ENCODE measurements around the gene PPIAL4G. TPM values are rescaled to one million over a fixed set of nuclear protein-coding genes. Genes with fewer than 3 reads are reported as not detected.
A peak's percentile ranks its signal among the peaks of the same experiment; 100 is the strongest.
"Not testable (repeated sequence)": the region's sequence is repeated elsewhere in the genome, so short reads cannot be mapped to it uniquely, and the experiment has no call there.

Gene PPIAL4G
- 0.08 TPM for total RNA-seq (ENCODE audit: unreplicated experiment)
- long read RNA-seq: 0 reads

DNA sequence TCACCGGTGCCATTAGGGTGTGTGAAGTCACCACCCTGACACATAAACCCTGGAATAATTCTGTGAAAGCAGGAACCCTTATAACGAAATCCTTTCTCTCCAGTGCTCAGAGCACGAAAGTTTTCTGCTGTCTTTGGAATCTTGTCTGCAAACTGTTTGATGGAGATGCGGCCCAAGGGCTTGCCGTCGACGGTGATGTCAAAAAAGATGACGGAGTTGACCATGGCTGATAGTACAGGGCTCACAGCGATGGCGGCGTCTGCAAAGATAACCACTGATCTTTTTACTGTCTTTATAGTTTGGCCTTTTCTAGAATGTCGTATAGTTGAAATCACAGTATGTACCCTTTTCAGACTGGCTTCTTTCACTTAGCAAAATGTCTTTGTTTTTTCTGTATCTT, at the start of gene PPIAL4G:
PPIAL4G (minus strand) TSS at position 274 of the 400 bp plus-strand sequence; CDS start at position 224, 50 bp downstream.
- H3K27me3 Mint-ChIP-seq (ENCODE audit: unreplicated experiment); H3K36me3 Mint-ChIP-seq (ENCODE audit: low read depth, unreplicated experiment); H3K9me3 Mint-ChIP-seq (ENCODE audit: unreplicated experiment); H3K4me1 Mint-ChIP-seq (ENCODE audit: unreplicated experiment); H3K27ac Mint-ChIP-seq (ENCODE audit: unreplicated experiment); DNase-seq (ENCODE audit: low spot score); H3K4me3 Mint-ChIP-seq (ENCODE audit: unreplicated experiment): not testable (repeated sequence)

DNA sequence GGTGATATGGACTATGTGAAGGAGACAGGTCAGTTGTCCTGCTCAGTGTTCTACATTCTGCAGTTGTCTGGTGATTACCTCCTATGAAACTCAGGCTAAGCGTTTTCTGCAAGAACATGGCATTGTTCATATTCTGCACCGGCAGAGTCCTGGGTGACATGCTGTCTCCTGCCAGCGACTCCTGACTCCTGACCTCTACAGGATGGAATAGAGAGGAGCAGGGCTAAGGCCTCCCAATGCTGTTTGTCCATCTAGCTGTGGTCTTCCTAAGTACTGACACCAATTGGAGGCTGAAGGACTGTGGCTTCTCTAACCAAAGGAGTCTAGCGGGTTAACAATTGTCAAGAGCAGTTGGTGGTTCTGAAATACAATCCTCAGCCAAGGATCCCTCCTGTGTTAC, 49.1 kb upstream of the PPIAL4G start:
- not testable (repeated sequence) for H3K4me1 Mint-ChIP-seq (ENCODE audit: unreplicated experiment); H3K4me3 Mint-ChIP-seq (ENCODE audit: unreplicated experiment)

DNA sequence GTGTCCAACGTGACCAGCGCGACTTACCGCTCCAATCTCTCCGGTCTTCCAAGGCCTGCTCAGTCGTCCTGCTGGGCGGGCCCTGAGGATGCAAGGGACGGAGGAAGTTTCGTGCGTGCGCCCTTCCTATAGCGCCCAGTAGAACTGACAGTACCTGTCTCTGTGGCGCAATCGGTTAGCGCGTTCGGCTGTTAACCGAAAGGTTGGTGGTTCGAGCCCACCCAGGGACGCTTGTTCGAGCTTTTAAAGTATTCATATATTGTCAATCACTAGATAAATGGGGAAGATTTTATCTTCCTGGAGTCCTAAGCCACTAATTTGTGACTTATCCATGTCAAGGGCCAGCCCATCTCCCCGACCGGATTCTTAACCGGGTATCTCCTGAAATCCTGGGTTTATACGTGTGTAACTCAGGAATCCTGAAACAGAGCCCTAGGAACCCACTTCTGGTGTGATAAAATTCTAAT, 46.0 kb upstream of the PPIAL4G start:
- not testable (repeated sequence) for H3K27me3 Mint-ChIP-seq (ENCODE audit: unreplicated experiment); H3K36me3 Mint-ChIP-seq (ENCODE audit: low read depth, unreplicated experiment); H3K27ac Mint-ChIP-seq (ENCODE audit: unreplicated experiment); H3K9me3 Mint-ChIP-seq (ENCODE audit: unreplicated experiment); H3K4me1 Mint-ChIP-seq (ENCODE audit: unreplicated experiment)
- peak; percentile 38 for DNase-seq (ENCODE audit: low spot score)
- peak overlapping the region; percentile 77 for H3K4me3 Mint-ChIP-seq (ENCODE audit: unreplicated experiment)

More for the DNA sequence above, 49.1 kb upstream of the PPIAL4G start:
- not testable (repeated sequence) for H3K36me3 Mint-ChIP-seq (ENCODE audit: low read depth, unreplicated experiment); H3K9me3 Mint-ChIP-seq (ENCODE audit: unreplicated experiment); DNase-seq (ENCODE audit: low spot score); H3K27me3 Mint-ChIP-seq (ENCODE audit: unreplicated experiment); H3K27ac Mint-ChIP-seq (ENCODE audit: unreplicated experiment)

DNA sequence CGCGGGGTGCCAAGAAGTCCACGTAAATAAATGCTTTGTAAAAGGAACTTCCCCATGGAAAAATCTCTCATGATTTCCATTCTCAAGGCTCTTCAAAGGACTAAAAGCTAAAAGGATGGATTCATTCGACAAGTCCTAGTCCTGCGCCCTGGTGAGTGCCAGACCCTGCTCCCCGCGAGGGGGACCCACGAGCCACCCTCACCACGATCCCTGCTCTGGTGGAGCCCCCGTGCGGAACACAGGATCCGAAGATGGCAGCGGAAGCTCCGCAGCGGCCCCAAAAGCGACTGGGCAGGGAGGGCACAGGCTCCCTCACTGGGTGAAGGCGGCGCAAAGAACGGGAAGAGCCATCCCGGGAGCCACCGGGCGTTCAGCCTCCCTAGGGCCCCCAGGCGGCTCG, 45.5 kb upstream of the PPIAL4G start:
- H3K27me3 Mint-ChIP-seq (ENCODE audit: unreplicated experiment); H3K9me3 Mint-ChIP-seq (ENCODE audit: unreplicated experiment); H3K4me3 Mint-ChIP-seq (ENCODE audit: unreplicated experiment); H3K4me1 Mint-ChIP-seq (ENCODE audit: unreplicated experiment); DNase-seq (ENCODE audit: low spot score); H3K36me3 Mint-ChIP-seq (ENCODE audit: low read depth, unreplicated experiment); H3K27ac Mint-ChIP-seq (ENCODE audit: unreplicated experiment): not testable (repeated sequence)

DNA sequence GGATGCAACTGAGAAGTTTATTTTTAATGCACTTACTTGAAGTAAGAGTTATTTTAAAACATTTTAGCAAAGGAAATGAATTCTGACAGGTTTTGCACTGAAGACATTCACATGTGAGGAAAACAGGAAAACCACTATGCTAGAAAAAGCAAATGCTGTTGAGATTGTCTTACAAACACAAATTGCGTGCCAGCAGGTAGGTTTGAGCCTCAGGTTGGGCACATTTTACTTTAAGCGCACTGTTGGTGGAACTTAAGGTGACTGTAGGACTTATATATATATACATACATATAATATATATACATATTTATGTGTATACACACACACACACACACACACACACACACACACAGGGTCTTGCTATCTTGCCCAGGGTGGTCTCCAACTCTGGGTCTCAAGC, 43.5 kb upstream of the PPIAL4G start:
- DNase-seq (ENCODE audit: low spot score); H3K4me3 Mint-ChIP-seq (ENCODE audit: unreplicated experiment); H3K27ac Mint-ChIP-seq (ENCODE audit: unreplicated experiment); H3K4me1 Mint-ChIP-seq (ENCODE audit: unreplicated experiment); H3K36me3 Mint-ChIP-seq (ENCODE audit: low read depth, unreplicated experiment); H3K27me3 Mint-ChIP-seq (ENCODE audit: unreplicated experiment); H3K9me3 Mint-ChIP-seq (ENCODE audit: unreplicated experiment): not testable (repeated sequence)

DNA sequence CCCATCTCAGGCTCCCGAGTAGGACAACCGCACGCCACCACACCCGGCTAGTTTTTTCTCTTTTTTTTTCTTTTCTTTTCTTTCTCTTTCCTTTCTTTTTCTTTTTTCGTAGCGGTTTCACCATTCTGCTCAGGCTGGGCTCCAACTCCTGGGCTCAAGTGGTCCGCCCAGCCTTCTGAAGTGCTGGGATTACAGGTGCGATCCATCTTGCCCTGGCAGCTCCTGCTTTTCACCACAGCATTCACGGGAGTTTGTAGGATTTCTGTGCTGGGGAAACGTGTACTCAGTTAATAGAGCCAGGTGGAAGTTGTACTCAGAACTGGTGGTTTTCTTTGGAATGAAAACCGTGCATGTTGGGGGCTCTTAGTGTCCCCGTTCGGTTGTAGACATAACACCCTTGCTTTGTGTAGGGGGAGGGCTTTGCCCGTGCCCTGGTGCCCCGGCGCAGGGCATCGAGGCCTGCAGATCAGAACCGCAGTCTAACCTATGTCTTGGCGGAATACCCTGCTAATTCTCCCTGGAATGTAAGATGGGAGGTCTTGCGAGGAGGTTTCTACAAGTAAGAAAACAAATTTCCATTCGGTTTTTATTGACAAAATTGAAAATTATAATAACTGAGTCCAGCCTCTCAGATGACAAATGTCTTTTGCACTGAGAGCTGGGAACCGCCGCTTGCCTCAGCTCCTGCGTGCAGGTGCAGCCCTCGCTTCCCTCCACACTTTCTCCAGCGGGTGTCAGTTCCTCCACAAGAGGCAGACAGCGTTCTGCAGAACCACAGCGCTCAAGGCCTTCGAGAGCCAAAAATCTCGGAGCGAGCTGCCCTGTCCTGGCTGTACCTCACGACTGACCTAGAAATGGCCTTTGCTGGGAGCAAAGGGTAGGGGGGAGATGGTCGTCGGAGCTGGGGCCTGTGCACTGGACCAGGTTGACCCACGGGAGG, 40.4 kb upstream of the PPIAL4G start:
- H3K36me3 Mint-ChIP-seq (ENCODE audit: low read depth, unreplicated experiment); H3K27me3 Mint-ChIP-seq (ENCODE audit: unreplicated experiment); DNase-seq (ENCODE audit: low spot score); H3K9me3 Mint-ChIP-seq (ENCODE audit: unreplicated experiment); H3K4me1 Mint-ChIP-seq (ENCODE audit: unreplicated experiment): not testable (repeated sequence)
- Mint-ChIP-seq H3K27ac (ENCODE audit: unreplicated experiment) (peak overlapping the region; percentile 97), H3K4me3 (ENCODE audit: unreplicated experiment) (peak overlapping the region; percentile 90)

DNA sequence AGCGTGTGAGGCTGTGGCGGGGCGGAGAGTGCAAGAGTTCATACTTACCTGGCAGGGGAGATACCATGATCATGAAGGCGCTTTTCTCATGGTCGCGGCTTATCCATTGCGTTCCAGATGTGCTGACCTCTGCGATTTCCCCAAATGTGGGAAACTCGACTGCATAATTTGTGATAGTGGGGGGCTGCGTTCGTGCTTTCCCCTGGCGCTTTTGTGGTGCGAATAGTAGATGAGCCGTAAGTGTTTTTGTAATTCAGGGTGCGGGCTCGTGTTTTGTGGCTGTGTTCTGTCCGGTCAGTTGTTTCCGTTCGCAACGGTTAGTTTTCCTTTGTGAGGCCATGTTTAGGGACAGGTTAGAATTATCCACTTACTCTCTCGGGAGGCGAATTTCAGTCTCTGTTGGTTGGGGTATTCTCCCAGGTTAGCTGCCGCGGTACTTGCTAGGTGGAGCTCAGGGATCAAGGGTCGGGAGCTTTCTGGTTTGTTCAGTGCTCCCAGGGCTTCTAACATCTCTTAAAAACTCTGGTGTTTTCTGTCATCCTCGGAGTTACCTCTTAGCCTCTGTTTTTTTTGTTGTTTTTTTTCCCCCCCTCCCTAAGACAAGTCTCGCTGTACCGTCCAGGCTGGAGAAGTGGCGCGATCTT, 39.6 kb upstream of the PPIAL4G start:
- H3K27me3 Mint-ChIP-seq (ENCODE audit: unreplicated experiment): not testable (repeated sequence)
- H3K4me3 Mint-ChIP-seq (ENCODE audit: unreplicated experiment): peak overlapping the region; percentile 90

DNA sequence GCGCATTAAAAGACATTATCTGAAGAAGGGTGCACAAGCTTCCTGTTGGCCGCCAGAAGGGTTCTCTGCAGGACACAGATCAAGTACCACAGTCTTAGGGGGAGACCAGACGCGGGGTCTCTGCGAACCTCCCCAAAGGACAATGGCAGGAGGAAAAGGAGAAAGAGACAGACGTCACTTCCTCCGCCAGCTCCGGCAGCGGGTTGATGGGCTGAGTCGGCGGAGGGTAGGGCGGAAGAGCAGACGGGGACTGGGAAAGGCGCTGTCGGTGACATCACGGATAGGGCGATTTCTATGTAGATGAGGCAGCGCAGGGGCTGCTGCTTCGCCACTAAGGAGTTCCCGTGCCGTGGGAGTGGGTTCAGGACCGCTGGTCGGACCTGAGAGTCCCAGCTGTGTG, 39.0 kb upstream of the PPIAL4G start:
- Mint-ChIP-seq H3K4me3 (ENCODE audit: unreplicated experiment) (peak overlapping the region; percentile 85), H3K27ac (ENCODE audit: unreplicated experiment) (peak overlapping the region; percentile 97)
- not testable (repeated sequence) for H3K27me3 Mint-ChIP-seq (ENCODE audit: unreplicated experiment); H3K9me3 Mint-ChIP-seq (ENCODE audit: unreplicated experiment); H3K4me1 Mint-ChIP-seq (ENCODE audit: unreplicated experiment); H3K36me3 Mint-ChIP-seq (ENCODE audit: low read depth, unreplicated experiment)
- peak; percentile 70 for DNase-seq (ENCODE audit: low spot score)

More for the DNA sequence above, 39.6 kb upstream of the PPIAL4G start:
- not testable (repeated sequence) for H3K4me1 Mint-ChIP-seq (ENCODE audit: unreplicated experiment); H3K36me3 Mint-ChIP-seq (ENCODE audit: low read depth, unreplicated experiment); H3K9me3 Mint-ChIP-seq (ENCODE audit: unreplicated experiment)
- peak overlapping the region; percentile 97 for H3K27ac Mint-ChIP-seq (ENCODE audit: unreplicated experiment)
- DNase-seq (ENCODE audit: low spot score): peak; percentile 81

DNA sequence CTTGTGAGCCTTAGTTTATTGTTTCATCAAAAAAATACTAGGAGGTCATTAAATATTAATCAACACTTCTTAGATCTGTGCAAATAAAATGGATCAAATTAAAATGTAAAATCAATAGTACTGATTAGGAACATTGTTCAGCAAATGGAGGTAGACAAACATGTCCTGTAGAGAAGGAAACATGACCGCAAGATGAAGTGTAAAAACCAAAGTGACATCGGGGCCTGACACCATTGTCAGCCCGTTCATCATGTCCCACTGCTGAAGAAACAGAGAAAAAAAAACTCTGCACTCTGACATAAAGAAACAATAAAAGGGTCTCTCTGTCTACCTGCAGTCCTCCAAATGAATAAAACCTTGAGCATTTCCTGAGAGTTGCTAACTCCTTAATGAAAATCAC, 31.2 kb upstream of the PPIAL4G start:
- not testable (repeated sequence) for H3K4me1 Mint-ChIP-seq (ENCODE audit: unreplicated experiment)

DNA sequence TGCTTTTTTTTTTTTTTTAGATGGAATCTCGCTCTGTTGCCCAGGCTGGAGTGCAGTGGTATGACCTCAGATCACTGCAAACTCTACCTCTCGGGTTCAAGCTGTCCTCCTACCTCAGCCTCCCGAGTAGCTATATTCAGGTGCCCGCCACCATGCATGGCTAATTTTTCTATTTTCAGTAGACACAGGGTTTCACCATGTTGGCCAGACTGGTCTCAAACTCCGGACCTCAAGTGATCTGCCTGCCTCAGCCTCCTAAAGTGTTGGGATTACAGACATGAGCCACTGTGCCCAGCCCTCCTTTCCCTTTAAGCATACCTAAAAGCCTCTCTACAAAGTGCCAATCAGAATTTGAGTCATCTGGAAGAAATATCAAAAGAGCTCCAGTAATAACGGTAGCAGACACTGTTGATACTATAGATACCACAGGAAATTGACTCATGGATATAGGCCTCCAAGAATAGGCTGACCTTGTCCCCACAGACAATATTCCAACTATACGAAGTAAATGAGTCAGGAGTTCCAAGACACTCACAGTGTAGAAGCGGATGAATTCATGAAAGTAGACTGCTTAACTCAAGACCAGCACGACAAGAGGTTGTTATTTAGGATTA, 29.6 kb upstream of the PPIAL4G start:
- not testable (repeated sequence) for H3K4me1 Mint-ChIP-seq (ENCODE audit: unreplicated experiment); H3K27ac Mint-ChIP-seq (ENCODE audit: unreplicated experiment); H3K27me3 Mint-ChIP-seq (ENCODE audit: unreplicated experiment); H3K9me3 Mint-ChIP-seq (ENCODE audit: unreplicated experiment); DNase-seq (ENCODE audit: low spot score); H3K36me3 Mint-ChIP-seq (ENCODE audit: low read depth, unreplicated experiment); H3K4me3 Mint-ChIP-seq (ENCODE audit: unreplicated experiment)

More for the DNA sequence above, 31.2 kb upstream of the PPIAL4G start:
- not testable (repeated sequence) for DNase-seq (ENCODE audit: low spot score); H3K27me3 Mint-ChIP-seq (ENCODE audit: unreplicated experiment); H3K9me3 Mint-ChIP-seq (ENCODE audit: unreplicated experiment); H3K27ac Mint-ChIP-seq (ENCODE audit: unreplicated experiment); H3K36me3 Mint-ChIP-seq (ENCODE audit: low read depth, unreplicated experiment); H3K4me3 Mint-ChIP-seq (ENCODE audit: unreplicated experiment)

DNA sequence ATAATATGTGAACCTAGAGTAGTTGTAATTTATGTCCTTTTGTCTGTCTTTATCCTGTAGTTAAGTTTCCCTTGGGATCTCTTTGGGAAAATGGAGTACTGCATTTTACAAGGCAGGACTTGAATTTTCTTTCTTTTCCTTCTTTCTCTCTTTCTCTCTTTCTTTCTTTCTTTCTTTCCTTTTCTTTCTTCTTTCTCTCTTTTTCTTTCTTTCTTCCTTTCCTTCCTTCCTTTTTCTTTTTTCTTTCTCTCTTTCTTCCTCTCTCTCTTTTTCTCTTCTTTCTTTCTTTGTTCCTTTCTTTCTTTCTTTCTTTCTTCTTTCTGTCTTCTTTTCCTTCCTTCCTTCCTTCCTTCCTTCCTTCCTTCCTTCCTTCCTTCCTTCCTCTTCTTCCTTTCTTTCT, 10.8 kb upstream of the PPIAL4G start:
- not testable (repeated sequence) for H3K9me3 Mint-ChIP-seq (ENCODE audit: unreplicated experiment); H3K4me1 Mint-ChIP-seq (ENCODE audit: unreplicated experiment); H3K27ac Mint-ChIP-seq (ENCODE audit: unreplicated experiment)

More for the DNA sequence above, 10.8 kb upstream of the PPIAL4G start:
- DNase-seq (ENCODE audit: low spot score); H3K36me3 Mint-ChIP-seq (ENCODE audit: low read depth, unreplicated experiment); H3K4me3 Mint-ChIP-seq (ENCODE audit: unreplicated experiment); H3K27me3 Mint-ChIP-seq (ENCODE audit: unreplicated experiment): not testable (repeated sequence)
